ENCODE results near the gene PTGIS.

Gene PTGIS

GRCh38 chr20:49560186-49560585 lies 7.8 kb downstream of the PTGIS start:
- DNase-seq (ENCODE audit: low read depth), result no peak

GRCh38 chr20:49559411-49560081 lies 8.4 kb downstream of the PTGIS start:
- DNase-seq (ENCODE audit: low read depth), result no peak

DNA sequence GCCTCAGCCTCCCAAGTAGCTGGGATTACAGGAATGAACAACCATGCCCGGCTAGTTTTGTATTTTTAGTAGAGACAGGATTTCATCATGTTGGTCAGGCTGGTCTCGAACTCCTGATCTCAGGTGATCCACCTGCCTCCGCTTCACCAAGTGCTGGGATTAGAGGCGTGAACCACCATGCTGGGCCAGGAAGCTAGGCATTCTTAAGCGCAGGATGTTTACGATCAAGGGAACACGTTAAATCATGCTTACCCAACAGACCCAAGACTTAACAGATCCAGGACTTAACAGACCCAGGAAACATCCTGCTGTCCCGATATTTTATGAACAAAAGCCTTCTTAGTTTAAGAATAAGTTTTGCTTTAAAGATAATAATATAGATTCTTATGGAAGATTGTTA lies 9.1 kb downstream of the PTGIS start:
- DNase-seq (ENCODE audit: low read depth), result no peak

DNA sequence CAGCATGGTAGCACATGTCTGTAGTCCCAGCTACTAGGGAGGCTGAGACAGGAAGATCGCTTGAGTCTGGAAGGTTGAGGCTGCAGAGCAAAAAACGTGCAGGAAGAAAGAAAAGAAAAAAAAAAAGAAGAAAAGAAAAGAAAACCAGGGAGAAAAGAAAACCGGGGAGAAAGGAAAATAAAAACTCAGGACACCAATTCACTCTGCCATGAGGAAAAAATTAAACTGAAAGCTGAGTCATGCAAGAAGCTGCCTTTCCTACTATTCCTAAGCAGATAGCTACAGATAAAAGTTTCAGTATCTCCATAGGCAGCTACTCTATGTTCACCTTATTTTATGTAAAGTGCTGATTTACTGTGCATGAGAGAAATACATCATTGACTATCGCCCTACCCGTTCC lies 10.5 kb downstream of the PTGIS start:
- no peak for DNase-seq (ENCODE audit: low read depth)

- no peak for DNase-seq (ENCODE audit: low read depth)
These were observed 11.3 kb downstream of the PTGIS start for GRCh38 chr20:49556621-49557020.

- DNase-seq (ENCODE audit: low read depth), result no peak
These were observed 18.0 kb downstream of the PTGIS start for GRCh38 chr20:49549801-49550551.

GRCh38 chr20:49548371-49548947 lies 19.5 kb downstream of the PTGIS start:
- no peak for DNase-seq (ENCODE audit: low read depth)

- no peak for DNase-seq (ENCODE audit: low read depth)
These were observed 22.4 kb downstream of the PTGIS start for GRCh38 chr20:49545572-49545971.

DNA sequence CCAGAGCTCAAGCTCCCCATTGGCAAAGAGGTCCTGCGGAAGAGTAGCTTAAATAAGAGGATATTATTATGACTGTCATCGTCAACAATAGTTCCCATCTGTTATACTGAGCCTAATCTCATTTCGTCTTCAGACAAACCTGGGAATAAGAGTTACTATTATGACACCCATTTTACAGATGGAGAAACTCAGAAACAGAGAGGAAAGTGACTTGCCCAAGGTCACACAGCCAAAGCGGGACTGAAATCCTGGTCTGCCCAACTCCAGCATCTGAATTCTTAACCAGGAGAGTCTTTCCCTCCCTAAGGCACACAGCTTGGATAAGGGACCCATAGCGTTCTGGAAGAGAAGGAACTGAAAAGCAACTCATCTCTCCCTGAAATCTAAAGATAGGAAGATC lies 23.4 kb downstream of the PTGIS start:
- DNase-seq (ENCODE audit: low read depth), result no peak

- no peak for DNase-seq (ENCODE audit: low read depth)
These were observed 24.0 kb downstream of the PTGIS start for GRCh38 chr20:49543858-49544437.

DNA sequence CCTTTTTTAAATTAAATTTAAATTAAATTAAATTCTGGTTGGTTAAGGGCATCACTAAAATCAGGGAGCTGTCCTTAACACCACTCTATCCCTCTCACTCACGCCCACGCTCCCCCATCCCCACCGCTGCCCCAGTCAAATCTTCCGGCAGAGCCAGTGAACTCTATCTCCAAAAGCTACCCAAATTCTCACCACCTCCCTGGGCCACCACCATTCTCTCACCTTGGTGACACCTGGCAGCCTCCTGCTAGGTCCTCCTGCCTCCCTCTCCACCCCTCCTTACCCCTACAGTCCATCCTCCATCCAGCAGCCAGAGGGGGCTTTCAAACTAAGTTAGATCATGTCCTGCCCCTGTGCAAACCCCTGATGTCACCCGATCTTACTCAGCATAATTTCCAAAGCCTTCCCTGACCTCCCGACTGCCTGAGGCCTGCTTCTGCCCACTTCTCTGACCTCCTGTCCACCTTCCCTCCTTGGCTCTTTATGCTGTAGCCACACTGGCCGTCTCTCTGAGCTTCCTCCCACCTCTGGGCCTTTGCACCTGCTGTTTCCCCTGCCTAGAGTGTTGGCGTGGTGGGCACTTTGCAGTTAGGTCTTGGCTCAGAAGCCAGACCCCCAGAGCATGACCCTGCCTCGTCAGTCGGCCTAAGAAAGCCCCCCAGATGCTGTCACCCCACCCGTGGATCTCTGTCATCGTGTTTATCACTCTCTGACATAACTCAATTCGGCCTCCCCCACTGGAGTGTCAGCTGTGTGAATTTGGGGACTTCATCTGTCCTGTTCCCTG lies 24.7 kb downstream of the PTGIS start:
- DNase-seq (ENCODE audit: low read depth), result no peak

- DNase-seq (ENCODE audit: low read depth), result no peak
These were observed 25.4 kb downstream of the PTGIS start for GRCh38 chr20:49542514-49542991.

GRCh38 chr20:49541733-49542513 lies 26.0 kb downstream of the PTGIS start:
- DNase-seq (ENCODE audit: low read depth), result peak; percentile 42

GRCh38 chr20:49540687-49541435 lies 27.1 kb downstream of the PTGIS start:
- DNase-seq (ENCODE audit: low read depth), result no peak

DNA sequence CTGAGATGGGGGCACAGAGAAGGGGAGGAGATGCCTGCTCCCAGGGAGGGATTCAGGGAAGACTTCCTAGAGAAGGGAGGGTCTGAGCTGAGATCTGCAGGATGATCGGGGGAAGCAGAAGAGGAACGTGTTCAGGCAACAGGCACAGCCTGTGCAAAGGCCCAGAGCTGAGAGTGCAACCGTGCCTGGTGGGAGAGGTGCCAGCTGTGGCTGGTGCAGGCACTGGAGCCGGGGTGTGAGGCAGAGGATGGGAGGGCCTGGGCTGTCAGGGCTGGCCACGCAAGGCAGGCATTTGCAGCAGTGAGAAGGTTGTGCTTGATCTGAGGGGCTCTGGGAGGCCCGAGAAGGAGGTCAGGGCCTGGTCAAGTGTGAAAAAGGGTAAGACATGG lies 27.7 kb downstream of the PTGIS start:
- DNase-seq (ENCODE audit: low read depth), result no peak

DNA sequence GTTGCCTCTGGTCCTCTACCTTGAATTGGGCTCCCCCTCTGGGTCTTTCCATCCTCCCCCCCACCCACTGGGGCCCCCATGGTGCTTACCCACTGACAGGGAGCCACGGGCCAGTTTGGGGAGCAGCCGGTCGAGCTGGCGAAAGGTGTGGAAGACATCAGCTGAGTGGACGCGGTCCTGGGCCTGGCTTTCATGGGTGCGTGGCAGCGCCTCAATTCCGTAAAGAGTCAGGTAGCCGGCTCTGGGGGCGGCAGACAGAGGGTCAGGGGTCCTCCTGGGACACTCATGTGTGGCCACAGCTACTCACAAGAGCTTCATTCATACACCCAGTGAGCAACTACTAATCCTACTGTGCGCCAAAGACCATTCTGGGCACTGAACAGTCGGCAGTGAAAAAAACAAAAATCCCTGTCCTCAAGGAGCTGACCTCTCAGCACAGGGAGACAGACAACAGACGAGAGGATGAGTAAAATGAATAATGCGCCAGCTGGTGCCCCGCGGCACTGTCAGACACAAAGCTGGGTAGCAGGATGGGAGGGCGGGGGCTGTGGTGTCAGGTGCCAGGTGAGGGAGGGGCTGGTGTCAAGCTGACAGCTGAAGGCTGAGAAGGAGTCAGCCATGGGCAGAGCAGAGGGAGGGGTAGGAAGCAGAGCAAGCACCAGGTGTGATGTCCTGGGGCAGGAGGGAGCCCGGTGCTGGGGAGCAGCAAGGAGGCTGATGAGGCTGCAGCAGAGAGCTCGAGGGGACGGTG lies 28.3 kb downstream of the PTGIS start:
- no peak for DNase-seq (ENCODE audit: low read depth)

DNA sequence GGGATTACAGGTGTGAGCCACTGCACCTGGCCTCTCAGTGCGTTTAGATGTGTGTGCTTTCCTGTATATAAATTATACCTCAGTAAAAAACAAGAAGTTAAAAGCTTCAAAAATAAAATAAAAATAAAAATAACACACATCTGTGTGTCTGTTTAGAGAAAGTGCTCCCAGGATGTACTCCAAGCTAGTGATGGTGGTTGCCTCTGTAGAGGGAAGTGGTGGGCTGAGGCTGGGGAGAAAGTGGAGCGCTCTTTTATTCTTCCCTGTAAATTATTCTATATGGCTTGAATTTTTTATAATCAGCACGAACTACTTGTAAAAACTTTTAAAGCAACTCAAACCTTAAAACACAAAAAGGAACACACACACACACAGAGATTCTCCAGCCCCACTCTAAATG lies 29.0 kb downstream of the PTGIS start:
- no peak for DNase-seq (ENCODE audit: low read depth)

DNA sequence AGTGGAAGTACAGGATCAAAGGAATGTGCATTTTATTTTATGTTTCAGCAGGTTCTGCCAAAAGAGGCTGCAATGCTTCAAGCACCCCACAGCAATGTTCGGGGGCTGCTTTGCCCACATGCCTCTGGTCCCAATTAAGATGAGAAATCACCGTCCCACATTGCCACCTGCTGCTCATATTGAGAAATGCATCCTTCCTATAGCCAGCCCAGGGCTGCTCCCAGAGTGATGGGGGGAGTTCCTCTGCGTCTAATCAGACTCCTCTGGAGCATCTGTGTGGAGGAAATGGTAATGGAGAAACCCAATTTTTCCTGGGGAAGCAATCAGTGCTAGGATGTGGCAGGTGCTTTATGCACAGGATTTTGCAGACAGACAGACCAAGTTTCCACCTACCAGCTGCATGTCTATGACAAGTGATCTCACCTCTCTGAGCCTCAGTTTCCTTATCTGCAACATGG lies 33.7 kb downstream of the PTGIS start:
- peak; percentile 26 for DNase-seq (ENCODE audit: low read depth)

DNA sequence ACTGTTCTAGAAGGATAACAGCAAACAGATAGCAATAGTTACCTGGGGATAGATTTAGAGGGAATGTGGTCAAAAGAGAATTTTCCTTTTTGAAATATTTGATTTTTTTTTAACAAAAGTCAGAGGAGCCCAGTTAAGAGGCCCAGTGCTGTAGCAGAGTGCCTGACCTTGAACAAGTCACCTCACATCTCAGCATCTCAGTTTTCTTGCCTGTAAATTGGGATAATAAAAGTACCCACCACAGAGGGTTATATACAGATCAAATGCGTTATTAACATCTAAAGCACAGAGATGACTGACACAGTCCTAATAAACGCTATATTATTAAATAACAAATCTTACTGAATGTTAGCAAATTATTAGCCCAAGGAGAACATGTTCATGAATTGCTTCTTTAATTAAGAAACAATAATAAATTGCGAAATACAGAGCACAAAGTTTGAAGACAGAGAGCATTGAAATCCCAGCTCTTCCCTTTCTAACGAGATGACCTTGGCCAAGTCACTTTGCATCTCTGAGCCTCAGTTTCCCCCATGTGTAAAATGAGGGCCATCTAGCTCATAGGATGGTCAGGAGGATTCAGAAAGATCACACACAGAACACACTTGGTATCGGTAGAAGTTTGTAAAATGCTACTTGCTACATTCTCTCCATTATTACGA lies 35.5 kb downstream of the PTGIS start:
- no peak for DNase-seq (ENCODE audit: low read depth)

Measured in stimulated activated CD8-positive, alpha-beta memory T cell treated with anti-CD3 and anti-CD28 coated beads, Interleukin-4, amount 100 ng/mL, for 24 hours (primary cell).